ENCODE measurements around the gene BCS1L. TPM values are rescaled to one million over a fixed set of nuclear protein-coding genes. Genes with fewer than 3 reads are reported as not detected.

BCS1L gene, protein sequence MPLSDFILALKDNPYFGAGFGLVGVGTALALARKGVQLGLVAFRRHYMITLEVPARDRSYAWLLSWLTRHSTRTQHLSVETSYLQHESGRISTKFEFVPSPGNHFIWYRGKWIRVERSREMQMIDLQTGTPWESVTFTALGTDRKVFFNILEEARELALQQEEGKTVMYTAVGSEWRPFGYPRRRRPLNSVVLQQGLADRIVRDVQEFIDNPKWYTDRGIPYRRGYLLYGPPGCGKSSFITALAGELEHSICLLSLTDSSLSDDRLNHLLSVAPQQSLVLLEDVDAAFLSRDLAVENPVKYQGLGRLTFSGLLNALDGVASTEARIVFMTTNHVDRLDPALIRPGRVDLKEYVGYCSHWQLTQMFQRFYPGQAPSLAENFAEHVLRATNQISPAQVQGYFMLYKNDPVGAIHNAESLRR
- 10 to 100 TPM; 16.4 to 39.4 (median 29.5) TPM for total RNA-seq
- polyA plus RNA-seq = 10 to 100 TPM; 39.1 to 47.3 (median 40.2) TPM
- long read RNA-seq, donor 1, partial matches to known transcripts = 0 of 8 reads
- long read RNA-seq, donor 1, other reads (novel, unspliced or antisense) = 0 of 8 reads
- long read RNA-seq, donor 2, partial matches to known transcripts = 0 of 3 reads
- long read RNA-seq, donor 2, other reads (novel, unspliced or antisense) = 0 of 3 reads

DNA sequence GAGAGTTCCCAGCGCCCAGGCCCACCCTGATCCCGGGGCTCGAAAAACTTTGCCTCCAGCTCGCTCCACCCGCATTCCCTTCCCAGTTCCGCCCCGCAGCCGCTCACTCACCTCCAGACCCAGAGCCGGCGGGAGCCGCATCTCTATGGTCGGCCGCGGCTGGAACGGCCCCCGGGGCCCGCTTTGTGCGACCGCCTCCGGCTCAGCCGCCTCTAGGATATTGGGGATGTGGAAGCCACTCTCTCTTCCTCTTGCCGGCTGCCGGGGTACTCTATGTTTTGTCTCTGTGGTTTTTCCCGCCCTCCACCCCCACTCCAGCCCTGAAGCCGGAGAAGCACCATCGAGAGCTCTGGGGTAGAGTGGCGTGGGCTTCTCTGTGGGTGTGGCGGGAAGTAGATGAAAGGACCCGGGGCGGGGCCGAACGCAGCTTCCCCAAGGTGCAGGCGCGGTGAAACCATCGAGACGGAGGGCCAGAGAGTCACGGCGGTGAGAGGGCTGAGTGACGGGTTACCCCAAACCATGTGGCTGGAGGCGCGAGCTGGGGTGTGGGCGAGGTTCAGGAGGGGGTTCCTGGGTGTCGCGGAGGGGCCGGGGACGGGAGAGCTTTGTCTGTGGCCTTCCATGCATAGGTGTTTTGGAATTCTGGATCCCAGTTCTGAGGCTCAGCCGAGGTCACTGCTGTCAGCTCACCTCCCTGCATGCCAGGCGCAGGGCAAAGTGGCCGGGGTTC, at the start of gene BCS1L, which contains the start of gene ZNF142:
TSS of gene BCS1L (plus strand) at position 426 of the 730 bp plus-strand sequence. CDS start 1,305 bp downstream, outside the sequence.
TSS of gene ZNF142 (minus strand) at position 366 of the 730 bp plus-strand sequence. CDS start 3,194 bp downstream, outside the sequence.
- Histone ChIP-seq H3K4me1 (peaks cover 16 to 55% (median 22%) of the 10 kb centered on the region in 6 donors), H3K36me3 (peaks cover 3 to 70% (median 50%) of the 10 kb centered on the region in 6 donors), H3K27me3 (replicated peaks in 1 of 7) (no peaks in the 10 kb centered on the region), H3K27ac (peak within 1 kb of the TSS; percentile 40 to 90 (median 78)), H3K9me3 (no peaks in the 10 kb centered on the region), H3K4me3 (peak within 1 kb of the TSS; percentile 84 to 100 (median 96))
- TF ChIP-seq POLR2AphosphoS5 (IDR thresholded peaks at IDR 0.05) (peak; percentile 82 to 86 (median 84)), POLR2A (IDR thresholded peaks at IDR 0.05) (peak in 1 of 3 donors; percentile 12)
- TF ChIP-seq, protein P1, sequence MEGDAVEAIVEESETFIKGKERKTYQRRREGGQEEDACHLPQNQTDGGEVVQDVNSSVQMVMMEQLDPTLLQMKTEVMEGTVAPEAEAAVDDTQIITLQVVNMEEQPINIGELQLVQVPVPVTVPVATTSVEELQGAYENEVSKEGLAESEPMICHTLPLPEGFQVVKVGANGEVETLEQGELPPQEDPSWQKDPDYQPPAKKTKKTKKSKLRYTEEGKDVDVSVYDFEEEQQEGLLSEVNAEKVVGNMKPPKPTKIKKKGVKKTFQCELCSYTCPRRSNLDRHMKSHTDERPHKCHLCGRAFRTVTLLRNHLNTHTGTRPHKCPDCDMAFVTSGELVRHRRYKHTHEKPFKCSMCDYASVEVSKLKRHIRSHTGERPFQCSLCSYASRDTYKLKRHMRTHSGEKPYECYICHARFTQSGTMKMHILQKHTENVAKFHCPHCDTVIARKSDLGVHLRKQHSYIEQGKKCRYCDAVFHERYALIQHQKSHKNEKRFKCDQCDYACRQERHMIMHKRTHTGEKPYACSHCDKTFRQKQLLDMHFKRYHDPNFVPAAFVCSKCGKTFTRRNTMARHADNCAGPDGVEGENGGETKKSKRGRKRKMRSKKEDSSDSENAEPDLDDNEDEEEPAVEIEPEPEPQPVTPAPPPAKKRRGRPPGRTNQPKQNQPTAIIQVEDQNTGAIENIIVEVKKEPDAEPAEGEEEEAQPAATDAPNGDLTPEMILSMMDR (IDR thresholded peaks at IDR 0.05 in 8 of 11, conservative IDR thresholded peaks at IDR 0.05 in 3 of 11) = no peak
- 0 to 1% (median 0%) methylated on average over 32 to 49 of the region's 49 CpGs for WGBS, 5 donors
- intact Hi-C loops (cut with DNase I; ENCODE audit: low total_unique reads) = loop anchor here (5.0 kb wide), 1 partner anchor 252 kb away; no protein-coding TSS in a partner anchor
- DNase-seq = peak; percentile 98

DNA sequence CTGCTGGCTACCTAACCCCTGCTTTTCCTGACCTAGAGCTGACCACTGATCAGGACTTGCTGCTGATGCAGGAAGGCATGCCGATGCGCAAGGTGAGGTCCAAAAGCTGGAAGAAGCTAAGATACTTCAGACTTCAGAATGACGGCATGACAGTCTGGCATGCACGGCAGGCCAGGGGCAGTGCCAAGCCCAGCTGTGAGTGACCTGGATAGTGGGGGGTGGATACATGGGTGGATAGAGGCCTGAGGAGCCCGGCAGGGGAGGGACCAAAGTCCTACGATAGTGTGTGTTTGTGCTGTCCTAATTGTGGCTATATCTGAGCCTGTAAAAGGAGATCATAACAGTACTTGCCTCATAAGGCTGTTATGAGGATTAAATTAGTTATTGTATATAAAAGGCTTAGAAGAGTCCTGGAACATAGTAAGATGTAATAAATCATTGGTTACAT, 43.6 kb upstream of the BCS1L start:
- intact Hi-C loops (cut with DNase I; ENCODE audit: low total_unique reads) = no loop called here
- 88 to 94% (median 91%) methylated on average over 6 of the region's 6 CpGs for WGBS, 5 donors

DNA sequence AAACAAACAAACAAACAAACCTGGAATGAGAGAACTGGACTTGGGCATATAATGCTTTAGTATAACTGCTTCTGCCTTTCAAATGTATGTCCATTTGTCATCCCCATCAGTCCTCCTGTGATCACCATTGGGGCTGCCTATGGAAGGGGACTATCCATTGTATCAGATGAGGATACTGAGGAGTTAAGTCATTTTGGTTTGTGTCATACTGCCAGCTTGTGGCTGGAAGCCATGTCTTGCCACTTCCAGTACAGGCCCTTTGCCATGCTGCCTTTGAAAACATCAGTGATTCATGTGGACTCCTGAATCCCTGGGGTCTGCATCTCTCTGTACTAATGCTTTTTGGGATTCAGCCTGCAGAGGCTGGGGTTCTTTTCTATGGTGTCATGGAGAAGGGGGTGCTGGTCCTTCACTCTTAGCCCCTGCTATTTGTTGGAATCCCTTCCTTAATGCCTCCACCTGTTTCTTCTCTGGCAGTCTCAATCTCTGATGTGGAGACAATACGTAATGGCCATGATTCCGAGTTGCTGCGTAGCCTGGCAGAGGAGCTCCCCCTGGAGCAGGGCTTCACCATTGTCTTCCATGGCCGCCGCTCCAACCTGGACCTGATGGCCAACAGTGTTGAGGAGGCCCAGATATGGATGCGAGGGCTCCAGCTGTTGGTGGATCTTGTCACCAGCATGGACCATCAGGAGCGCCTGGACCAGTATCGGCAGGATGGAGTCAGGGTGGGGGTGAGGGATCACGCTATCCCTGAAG, 41.2 kb upstream of the BCS1L start:
- H3K27me3 ChIP-seq (replicated peaks in 1 of 7) = no peaks in the 10 kb centered on the region
- H3K9me3 ChIP-seq = no peaks in the 10 kb centered on the region
- peaks cover 0 to 10% (median 4%) of the 10 kb centered on the region in 6 donors for H3K4me1 ChIP-seq
- WGBS, 5 donors = 86 to 93% (median 92%) methylated on average over 8 to 9 of the region's 9 CpGs
- no peak overlapping the region for H3K4me3 ChIP-seq
- H3K36me3 ChIP-seq = no peaks in the 10 kb centered on the region
- TF ChIP-seq, protein P1 (IDR thresholded peaks at IDR 0.05 in 8 of 11, conservative IDR thresholded peaks at IDR 0.05 in 3 of 11) = no peak
- TF ChIP-seq POLR2A (IDR thresholded peaks at IDR 0.05) = no peak
- TF ChIP-seq POLR2AphosphoS5 (IDR thresholded peaks at IDR 0.05) = no peak
- intact Hi-C loops (cut with DNase I; ENCODE audit: low total_unique reads) = no loop called here
- H3K27ac ChIP-seq = no peak overlapping the region
- no peak for DNase-seq

More for the DNA sequence above, 43.6 kb upstream of the BCS1L start:
- TF ChIP-seq POLR2A (IDR thresholded peaks at IDR 0.05) = no peak
- no peak for TF ChIP-seq POLR2AphosphoS5 (IDR thresholded peaks at IDR 0.05)
- TF ChIP-seq, protein P1 (IDR thresholded peaks at IDR 0.05 in 8 of 11, conservative IDR thresholded peaks at IDR 0.05 in 3 of 11) = no peak
- no peak overlapping the region for H3K4me3 ChIP-seq
- no peak for DNase-seq
- H3K27ac ChIP-seq = no peak overlapping the region
- H3K27me3 ChIP-seq (replicated peaks in 1 of 7) = no peaks in the 10 kb centered on the region
- no peaks in the 10 kb centered on the region for H3K4me1 ChIP-seq
- H3K36me3 ChIP-seq = no peaks in the 10 kb centered on the region
- H3K9me3 ChIP-seq = no peaks in the 10 kb centered on the region

All from spleen (tissue), 13 donors.